GM12878 (cell line): ENCODE measurements around the gene SLC15A4. TPM values are rescaled to one million over a fixed set of nuclear protein-coding genes. Genes with fewer than 3 reads are reported as not detected.
A peak's percentile ranks its signal among the peaks of the same experiment; 100 is the strongest.

Experiments
- ATAC-seq: fragments of 200-7000 bp; cut with Tn5 transposase; 3 replicates; pipeline ENCODE4 v1.9.1; 2020; ENCODE audit warnings: mild to moderate bottlenecking, moderate library complexity
- BruUV-seq: library from RNA; stranded (reverse); fragments of 400-500 nt; replicated peaks from 2 replicates; lab custom pipeline; 2021; lab: Mats Ljungman, UMichigan
- CTCF ChIA-PET: fragments of 300-600 bp; sonication (Branson Sonifier 250); formaldehyde crosslinking; extraction: SDS; loops from one replicate; lab custom pipeline; 2021; ENCODE audit warnings: inconsistent platforms; lab: Yijun Ruan, JAX
- POLR2A ChIA-PET: fragments of 350-600 bp; formaldehyde crosslinking; extraction: SDS; loops from one replicate; lab custom pipeline; 2021; ENCODE audit warnings: inconsistent platforms; lab: Charles Lee
- RAD21 ChIA-PET: fragments of 300-600 bp; sonication (Branson Sonifier 250); formaldehyde crosslinking; loops from one replicate; lab custom pipeline; 2023; ENCODE audit warnings: antibody characterized with exemption; ENCODE audit not compliant: unreplicated experiment; lab: Charles Lee
- SMC1A ChIA-PET: fragments of 300-600 bp; sonication (Branson Sonifier 250); formaldehyde crosslinking; loops from one replicate; lab custom pipeline; 2023; ENCODE audit not compliant: unreplicated experiment, uncharacterized antibody; lab: Charles Lee
- DNase-seq: peaks from one replicate; pipeline ENCODE4 v3.0.0-alpha.2; 2011; ENCODE audit warnings: low read depth, low spot score
- FAIRE-seq: peaks from 3 replicates; lab custom pipeline; 2011; peaks lifted over from hg19 to GRCh38; lab: Jason Lieb, UNC
- H2AFZ ChIP-seq: 2 replicates; pipeline ENCODE4 v1.6.0; 2011; ENCODE audit warnings: low read depth, low read length, control low read depth; ENCODE audit not compliant: control insufficient read depth
- H3K27ac ChIP-seq: 2 replicates; pipeline ENCODE4 v1.5.1; 2011; ENCODE audit warnings: control low read depth; ENCODE audit not compliant: control insufficient read depth, insufficient read depth
- H3K27me3 ChIP-seq, 2 experiments: replicated peaks in 1 of 2; 2 replicates each; pipeline versions ENCODE4 v1.6.0 to v1.6.1; 2011; ENCODE audit warnings: low read length in 1 of 2; ENCODE audit not compliant: control insufficient read depth in 2 of 2, insufficient read depth in 2 of 2
- H3K36me3 ChIP-seq, 2 experiments: 2 replicates each; pipeline ENCODE4 v1.5.1; 2011; ENCODE audit warnings: low read length in 1 of 2; ENCODE audit not compliant: control insufficient read depth in 2 of 2, insufficient read depth in 2 of 2
- H3K4me1 ChIP-seq: 2 replicates; pipeline ENCODE4 v1.6.1; 2011; ENCODE audit warnings: mild to moderate bottlenecking, low read length, moderate library complexity, mixed read lengths; ENCODE audit not compliant: control insufficient read depth, insufficient read depth
- H3K4me2 ChIP-seq: 2 replicates; pipeline ENCODE4 v1.6.0; 2011; ENCODE audit warnings: control low read depth; ENCODE audit not compliant: control insufficient read depth, insufficient read depth
- H3K4me3 ChIP-seq: fragments of 200-600 bp; sonication (generic); 2 replicates; pipeline ENCODE4 v1.5.1; 2016
- H3K79me2 ChIP-seq: 2 replicates; pipeline ENCODE4 v1.6.0; 2011; ENCODE audit warnings: low read length; ENCODE audit not compliant: control insufficient read depth, insufficient read depth
- H3K9ac ChIP-seq: 2 replicates; pipeline ENCODE4 v1.8.0; 2011; ENCODE audit warnings: low read length, control low read depth, mixed read lengths; ENCODE audit not compliant: control insufficient read depth, insufficient read depth
- H3K9me3 ChIP-seq: replicated peaks from 3 replicates; pipeline ENCODE4 v1.5.1; 2011; ENCODE audit warnings: mild to moderate bottlenecking, low read length; ENCODE audit not compliant: control insufficient read depth, insufficient read depth
- H4K20me1 ChIP-seq: 2 replicates; pipeline ENCODE4 v1.6.0; 2011; ENCODE audit not compliant: control insufficient read depth, insufficient read depth
- CBX3 ChIP-seq: fragments of 200-600 bp; sonication (generic); IDR thresholded peaks from 2 replicates; pipeline ENCODE4 v1.6.1; 2016; ENCODE audit warnings: low read depth, borderline replicate concordance
- JUND ChIP-seq: IDR thresholded peaks from 2 replicates; pipeline ENCODE4 v1.6.1; 2012; ENCODE audit warnings: low read depth, mild to moderate bottlenecking, low read length, improper control_type of control experiment, moderate library complexity
- MLLT1 ChIP-seq: fragments of 450-650 bp; IDR thresholded peaks from 2 replicates; pipeline ENCODE4 v1.6.1; 2016; ENCODE audit warnings: mild to moderate bottlenecking
- POLR2A ChIP-seq: IDR thresholded peaks from 2 replicates; pipeline ENCODE4 v1.6.1; 2011; ENCODE audit warnings: low read depth, mild to moderate bottlenecking, low read length
- ZNF592 ChIP-seq: fragments of 450-650 bp; IDR thresholded peaks from 2 replicates; pipeline ENCODE4 v1.6.1; 2017; ENCODE audit warnings: mild to moderate bottlenecking, moderate library complexity
- WGBS: methylation state at CpG from one replicate; pipeline ENCODE4 v1.1.6; 2016; ENCODE audit warnings: low lambda C conversion rate; ENCODE audit not compliant: insufficient replicate concordance, insufficient coverage; ENCODE audit errors: missing lambda C conversion rate; 5-methylcytosine and 5-hydroxymethylcytosine counted together
- in situ Hi-C: fragments of 300-500 bp; cut with MboI; formaldehyde crosslinking; loops from 9 replicates; pipeline ENCODE4 v1.14.3; 2018; ENCODE audit warnings: mixed read lengths
- intact Hi-C: fragments of 100-400 bp; cut with micrococcal nuclease; formaldehyde crosslinking; loops from one replicate; pipeline ENCODE4 v1.14.2; 2022; ENCODE audit not compliant: unreplicated experiment
- polyA plus RNA-seq, 11 experiments: library from polyadenylated mRNA; depleted of rRNA in 4 of 11; unstranded in 6 of 11; stranded (reverse) in 5 of 11; fragments of >200 nt; fragmentation: Nextera tagmentation in 4 of 11; fragmentation: Illumina TruSeq in 1 of 11; extraction: Ambion mirVana in 4 of 11; extraction: Trizol in 1 of 11; gene quantifications; 1 replicate in 1 of 11; 2 replicates in 10 of 11; pipeline versions ENCODE4 v1.2.1 to v1.2.3, GENCODE V29; 2011 to 2016; ENCODE audit warnings: inconsistent platforms in 2 of 11, missing spikeins in 2 of 11, low read depth in 1 of 11
- total RNA-seq, 4 experiments: library from RNA; depleted of rRNA in 3 of 4; stranded (reverse); fragments of >200 nt in 3 of 4; fragmentation: Illumina TruSeq in 1 of 4; extraction: Trizol in 1 of 4; gene quantifications; 2 replicates each; pipeline versions ENCODE4 v1.2.1 to v1.2.3, GENCODE V29; 2013 to 2021

The SLC15A4 gene
- total and polyA plus RNA-seq, 10 of the 15 experiments (the other 5 are each of a cell fraction or from before 2014, with no cell fraction given) = 12.7 to 257 (median 36.6) TPM

- BruUV-seq = no TSS peak
- ChIA-PET SMC1A (interaction anchor here (10.0 kb wide), 1 partner anchor 13 kb away, joined by 261 read pairs; no protein-coding TSS in a partner anchor), RAD21 (no interaction called here), POLR2A (interaction anchor here (4.4 to 12.9 kb wide), 2 partner anchors 13 to 21 kb away, joined by 45 to 253 read pairs; no protein-coding TSS in a partner anchor), CTCF (interaction anchor here (2.5 to 3.6 kb wide), 3 partner anchors 11 to 26 kb away, joined by 27 to 70 read pairs (median 38); no protein-coding TSS in a partner anchor)
- H3K79me2 ChIP-seq = peaks cover 91% of the 10 kb centered on the region
- H3K9ac ChIP-seq = no peak overlapping the region
- peaks cover 27 to 38% of the 10 kb centered on the region in 2 experiments for H3K36me3 ChIP-seq
- H3K9me3 ChIP-seq = no peaks in the 10 kb centered on the region; the same call in 2 of the 3 replicates
- H2AFZ ChIP-seq = no peak overlapping the region
- in situ Hi-C loops = no loop called here
- 92% methylated on average over 12 of the region's 12 CpGs for WGBS
- H3K4me1 ChIP-seq = peaks cover 52% of the 10 kb centered on the region
- DNase-seq (no peak), FAIRE-seq (no peak), ATAC-seq (no peak)
- no peaks in the 10 kb centered on the region for H3K27me3 ChIP-seq
- H3K4me2 ChIP-seq = no peak overlapping the region; the same call in 1 of the 2 replicates
- H3K4me3 ChIP-seq = no peak overlapping the region
- TF ChIP-seq POLR2A = peak; percentile 48
- peak; percentile 28; the same call in 1 of the 2 replicates for TF ChIP-seq MLLT1
- no peak for TF ChIP-seq ZNF592
- no peak for TF ChIP-seq JUND
- no peak for TF ChIP-seq CBX3
- intact Hi-C loops = no loop called here
- no peaks in the 10 kb centered on the region for H4K20me1 ChIP-seq
- no peak overlapping the region for H3K27ac ChIP-seq
Measured at GRCh38 chr12:128808651-128809050, 15.1 kb downstream of the SLC15A4 start.
